Stimulated activated CD8-positive, alpha-beta memory T cell treated with anti-CD3 and anti-CD28 coated beads, Interleukin-12 subunit alpha, Interleukin-12 subunit beta, amount 100 ng/mL, for 1 hour (primary cell): ENCODE measurements around the gene MYRIP.

ENCODE experiments used
- DNase-seq: peaks from one replicate; pipeline ENCODE4 v3.0.0-alpha.2; 2020; ENCODE audit warnings: low read depth

MYRIP gene

DNA sequence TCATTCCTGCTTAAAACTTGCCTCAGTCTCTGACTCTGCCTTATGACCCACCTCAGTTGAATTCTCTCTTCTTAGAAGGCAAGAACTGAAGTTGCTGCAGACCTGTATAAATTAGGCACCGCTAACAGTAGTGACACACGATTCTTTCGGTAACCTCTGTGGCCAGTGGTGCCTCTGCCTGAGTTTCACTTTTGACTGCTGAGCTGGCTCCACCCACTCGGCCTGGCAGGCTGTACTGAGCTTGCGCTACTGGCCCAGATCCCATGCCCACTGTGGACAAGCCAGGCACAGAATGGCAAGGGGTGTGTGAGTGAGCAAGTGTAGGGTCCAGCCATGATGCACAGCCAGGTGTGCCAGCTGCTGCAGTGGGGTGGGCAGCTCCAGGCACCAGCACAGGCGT lies 481.0 kb downstream of the MYRIP start:
- no peak for DNase-seq

DNA sequence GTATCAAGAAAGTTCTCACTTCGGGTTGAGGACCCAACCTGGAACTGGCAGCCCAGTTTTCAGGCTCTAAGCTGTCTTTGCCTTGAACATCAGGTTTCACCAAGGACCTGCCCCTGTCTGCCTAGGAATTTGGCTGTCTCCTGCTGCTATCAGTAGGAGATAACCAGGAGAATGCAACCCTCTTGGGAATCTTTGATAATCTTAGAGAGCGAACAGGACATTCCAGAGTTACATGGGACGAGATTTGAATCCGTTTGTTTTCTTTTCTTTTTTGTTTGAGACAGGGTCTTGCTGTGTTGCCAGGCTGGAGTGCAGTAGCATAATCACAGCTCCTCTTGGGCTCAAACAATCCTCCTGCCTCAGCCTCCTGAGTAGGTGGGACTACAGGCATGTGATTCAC lies 482.1 kb downstream of the MYRIP start:
- no peak for DNase-seq

DNA sequence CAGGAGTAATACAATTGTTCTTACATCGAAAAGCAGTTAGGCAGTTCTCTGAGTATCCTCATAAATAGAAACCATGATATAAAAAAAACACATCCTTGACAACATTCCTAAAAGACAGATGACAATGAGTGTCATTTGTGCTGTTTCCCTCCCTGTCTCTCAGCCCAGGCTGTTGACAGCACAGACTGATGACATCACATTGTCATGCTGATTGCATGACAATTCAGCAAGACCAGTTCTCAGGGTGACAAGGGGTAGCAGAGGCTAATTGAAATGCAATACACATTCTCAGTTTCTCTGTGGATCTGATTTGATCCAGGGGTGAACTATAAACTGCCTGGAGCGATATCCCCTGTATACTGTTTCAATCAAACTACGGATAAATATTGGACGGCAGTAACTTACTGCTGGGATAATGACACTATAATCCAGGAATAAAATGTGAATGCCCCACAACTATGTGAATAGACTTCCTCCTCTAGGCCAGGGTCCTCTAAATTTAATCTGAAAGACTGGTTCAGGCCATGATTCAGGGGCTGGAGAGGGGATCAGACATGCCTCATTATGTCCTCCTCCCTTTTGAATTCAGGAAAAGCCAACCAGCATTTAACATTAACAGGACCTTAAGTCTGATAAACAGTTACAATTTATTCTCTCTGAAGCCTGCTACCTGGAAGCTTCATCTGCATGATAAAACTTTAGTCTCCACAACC lies 483.4 kb downstream of the MYRIP start:
- DNase-seq: no peak

DNA sequence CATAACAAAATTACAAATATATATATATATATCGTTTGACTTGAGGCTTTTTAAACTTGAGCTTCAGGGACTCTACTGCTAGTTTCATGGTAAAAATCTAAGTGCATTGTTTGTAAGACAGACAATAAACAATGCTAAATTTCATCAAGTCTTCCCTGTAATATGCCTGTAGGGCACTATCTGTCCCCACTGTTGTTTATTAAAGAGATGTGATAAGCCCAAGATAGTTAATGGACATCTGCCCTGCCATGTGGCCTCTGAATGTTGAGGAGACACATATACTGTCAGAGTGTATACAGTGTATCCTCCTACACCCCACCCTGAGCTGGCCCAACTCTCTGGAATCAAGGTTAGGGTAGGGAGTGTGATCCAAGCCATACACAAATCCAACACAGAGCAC lies 485.0 kb downstream of the MYRIP start:
- no peak for DNase-seq

DNA sequence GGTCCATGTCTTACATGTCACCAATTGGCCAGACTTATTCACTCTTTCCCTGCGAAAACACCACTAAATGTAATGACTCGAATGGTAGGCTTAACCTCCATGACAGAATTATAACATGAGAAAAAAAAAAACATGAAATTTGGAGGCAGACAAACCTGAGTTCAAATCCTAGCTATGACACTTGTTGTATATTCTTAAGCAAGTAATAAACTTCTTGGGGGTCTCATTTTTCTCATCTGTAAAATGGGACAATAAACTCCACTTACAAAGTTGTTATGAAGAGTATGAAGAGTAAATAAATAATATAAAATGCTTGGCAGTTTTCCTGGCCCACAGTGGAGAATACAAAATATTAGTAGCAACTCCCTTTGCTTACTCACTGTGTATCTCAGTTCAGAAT lies 488.7 kb downstream of the MYRIP start:
- DNase-seq: no peak

DNA sequence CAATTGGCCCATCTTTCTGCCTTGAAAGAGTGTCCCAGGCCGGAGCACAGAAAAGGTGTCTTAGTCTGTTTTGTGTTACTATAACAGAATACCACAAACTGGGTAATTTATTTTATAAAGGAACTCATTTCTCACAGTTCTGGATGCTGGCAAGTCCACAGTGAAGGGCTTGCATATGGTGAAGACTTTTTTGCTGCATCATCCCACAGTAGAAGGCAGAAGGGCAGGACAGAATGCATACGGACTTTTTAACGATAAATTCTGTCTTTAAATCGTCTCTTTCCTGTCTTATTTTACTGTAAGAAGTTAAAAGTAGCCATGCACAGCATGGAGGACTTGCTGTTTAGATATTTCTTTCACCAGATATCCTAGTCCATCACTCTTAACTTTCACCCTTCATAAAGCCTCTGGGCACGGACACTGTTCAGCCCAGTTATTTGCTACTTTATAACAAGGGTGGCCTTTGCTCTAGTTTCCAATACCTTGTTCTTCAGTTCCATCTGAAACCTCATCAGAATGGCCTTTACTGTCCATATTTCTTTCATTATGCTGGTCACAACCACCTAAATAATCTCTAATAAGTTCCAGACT lies 489.8 kb downstream of the MYRIP start:
- no peak for DNase-seq

DNA sequence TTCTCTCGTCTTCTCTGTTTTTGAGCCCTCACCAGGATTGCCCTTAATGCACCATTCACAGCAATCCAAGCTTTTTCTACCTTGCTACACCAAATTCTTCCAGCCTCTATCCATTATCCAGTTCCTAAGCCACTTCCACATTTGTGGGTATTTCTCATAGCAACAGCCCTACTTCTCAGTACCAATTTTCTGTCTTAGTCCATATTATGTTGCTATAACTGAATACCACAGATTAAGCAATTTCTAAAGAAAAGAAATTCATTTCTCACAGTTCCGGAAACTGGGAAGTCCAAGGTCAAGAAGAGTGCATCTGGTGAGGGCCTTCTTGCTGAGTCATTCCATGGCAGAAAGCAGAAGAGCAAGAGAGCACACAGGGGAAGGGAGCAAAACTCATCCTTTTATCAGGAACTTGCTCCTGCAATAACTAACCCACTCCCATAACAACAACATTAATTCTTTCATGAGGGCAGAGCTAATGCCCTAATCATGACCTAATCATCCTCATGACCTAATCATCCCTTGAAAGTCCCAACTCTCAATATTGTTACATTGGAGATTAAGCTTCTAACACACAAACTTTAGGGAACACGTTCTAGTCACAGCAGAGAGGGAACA lies 490.4 kb downstream of the MYRIP start:
- DNase-seq: no peak

DNA sequence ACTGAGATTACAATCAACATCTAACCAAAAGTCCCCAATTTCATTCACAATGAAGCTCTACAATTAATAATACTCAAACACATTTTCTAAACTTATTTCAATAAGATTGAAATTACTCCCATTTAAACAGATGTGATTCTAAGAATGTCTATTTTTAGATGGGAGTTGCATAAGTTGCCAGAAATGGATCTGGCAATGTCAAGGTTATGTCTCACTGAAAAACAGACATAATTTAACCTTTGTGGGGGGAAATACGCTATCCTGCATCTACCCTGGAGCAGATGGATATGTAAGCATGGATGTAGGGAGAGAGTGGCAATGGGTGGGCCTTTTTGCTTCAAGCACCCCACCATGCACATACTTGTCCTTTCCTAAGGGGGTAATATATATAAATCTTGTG lies 493.4 kb downstream of the MYRIP start:
- no peak for DNase-seq

DNA sequence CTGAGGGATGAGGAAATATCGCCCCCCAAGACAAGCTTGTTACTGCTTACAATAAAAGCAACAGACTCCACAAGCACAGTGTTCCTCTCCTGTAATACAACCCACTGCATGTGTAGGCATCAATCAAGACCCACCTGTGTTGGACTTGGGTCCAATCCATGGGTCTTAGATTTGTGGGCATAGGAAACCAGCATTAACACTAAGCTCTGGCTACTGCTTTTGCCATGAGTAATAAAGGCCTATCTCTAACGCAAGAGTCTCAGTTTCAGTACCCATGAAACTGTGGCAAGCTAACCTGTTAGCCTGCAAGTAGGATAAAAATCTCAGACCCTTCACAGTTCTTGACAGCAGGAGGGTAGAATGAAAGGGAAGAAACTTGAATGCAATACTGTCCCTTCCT lies 494.9 kb downstream of the MYRIP start:
- no peak for DNase-seq

DNA sequence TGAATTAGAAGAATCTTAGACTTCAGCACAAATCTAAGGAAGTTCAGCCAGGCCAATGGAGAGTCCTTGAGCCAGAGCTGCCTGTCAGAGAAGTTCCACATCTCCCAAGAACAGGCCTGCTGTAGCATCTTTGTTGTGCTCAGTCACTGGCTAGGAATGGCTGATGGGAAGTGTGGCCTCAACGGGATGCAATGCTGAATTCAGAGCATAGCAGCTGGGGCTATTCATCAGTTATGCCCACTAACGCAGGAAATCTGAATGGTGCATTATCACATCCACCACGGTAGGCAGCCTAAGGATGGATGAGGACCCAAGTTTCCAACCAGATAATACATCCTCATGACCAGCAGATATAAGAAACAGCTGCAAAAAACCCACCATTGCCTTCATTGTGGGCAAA lies 496.9 kb downstream of the MYRIP start:
- DNase-seq: no peak

DNA sequence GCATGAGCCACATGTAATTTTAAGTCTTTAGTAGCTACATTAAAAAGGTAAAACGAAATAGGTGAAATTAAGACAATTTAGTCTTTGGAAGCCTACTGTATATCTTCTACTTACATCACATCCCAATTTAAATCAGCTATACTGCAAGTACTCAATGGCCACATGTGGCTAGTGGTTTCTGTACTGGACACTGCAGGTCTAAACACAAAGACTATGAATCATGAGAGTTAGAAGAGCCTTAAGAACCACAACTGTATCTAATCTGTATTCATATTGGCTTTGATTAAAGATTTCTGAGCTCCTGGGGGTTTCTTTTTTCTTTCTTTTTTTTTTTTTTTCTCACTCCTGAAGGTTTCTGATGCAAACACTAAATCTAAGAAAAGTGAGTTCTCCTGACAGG lies 497.8 kb downstream of the MYRIP start:
- DNase-seq: no peak

DNA sequence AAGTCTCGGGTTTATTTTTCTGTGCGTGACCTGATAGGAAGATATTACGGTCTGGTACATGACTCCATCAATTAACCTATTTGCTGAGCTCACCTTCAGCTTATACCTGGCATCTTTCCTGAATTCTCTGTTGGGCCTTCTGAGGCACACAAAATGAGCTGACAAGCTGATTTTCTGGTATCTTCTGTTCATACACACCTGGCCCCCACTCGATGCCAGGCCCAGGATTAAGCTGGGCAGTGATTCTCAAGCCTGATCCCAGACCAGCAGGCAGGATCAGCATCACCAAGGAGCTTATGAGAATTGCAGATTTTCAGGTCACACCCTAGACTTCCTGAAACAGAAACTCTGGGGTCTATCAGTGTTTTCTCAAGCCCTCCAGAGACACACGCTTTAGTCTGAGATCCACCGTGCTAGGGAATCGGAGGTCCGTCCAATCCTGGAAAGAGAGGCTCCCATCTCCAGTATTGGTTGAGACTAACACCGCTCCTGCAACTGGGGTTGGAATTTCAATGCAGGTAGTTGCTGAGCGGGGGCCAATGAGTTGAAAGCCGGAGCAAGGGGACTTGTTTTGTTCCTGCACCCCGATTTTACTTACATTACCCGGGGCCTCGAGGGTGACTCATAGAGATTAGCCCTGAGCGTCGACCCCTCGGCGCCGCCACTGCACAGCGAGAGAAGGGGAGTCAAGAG lies 499.5 kb downstream of the MYRIP start:
- no peak for DNase-seq

DNA sequence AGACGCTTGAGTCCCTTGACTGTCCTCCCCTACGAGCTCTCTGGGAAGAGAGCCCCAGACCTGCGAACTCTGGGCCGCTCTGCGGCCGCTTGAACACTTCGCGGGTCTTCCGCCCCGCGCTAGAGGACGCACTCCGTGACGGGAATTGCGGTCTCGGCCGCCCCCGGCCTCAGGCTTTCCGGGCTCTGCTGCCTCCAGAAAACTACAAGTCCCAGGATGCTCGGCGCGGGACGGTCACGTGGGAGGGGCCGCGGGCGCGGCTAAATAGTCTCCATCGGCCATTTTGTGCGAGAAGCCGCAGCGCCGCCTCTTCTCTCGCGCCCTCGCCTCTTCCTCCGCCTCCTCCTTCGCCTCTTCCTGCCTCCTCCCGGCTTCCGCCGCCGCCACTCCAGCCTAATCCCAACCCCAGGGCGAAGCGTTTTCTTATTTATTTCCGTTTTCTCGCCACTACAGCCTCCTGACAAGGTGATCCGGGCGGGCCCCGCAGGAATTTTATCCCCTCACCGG lies 500.1 kb downstream of the MYRIP start, which contains the start of gene EIF1B:
EIF1B (plus strand) TSS at position 290 of the 507 bp plus-strand sequence. CDS start 235 bp downstream, outside the sequence.
- DNase-seq: peak; percentile 98
